GM12874 (cell line): ENCODE data around the gene IFIT2.

Experiments used
- TF ChIP-seq, protein P1 (sequence below): IDR thresholded peaks from 2 replicates; pipeline ENCODE4 v1.5.1; 2011; ENCODE audit warnings: low read depth, mild to moderate bottlenecking, control low read depth, low read length, moderate library complexity; ENCODE audit not compliant: insufficient read depth

Gene IFIT2

DNA sequence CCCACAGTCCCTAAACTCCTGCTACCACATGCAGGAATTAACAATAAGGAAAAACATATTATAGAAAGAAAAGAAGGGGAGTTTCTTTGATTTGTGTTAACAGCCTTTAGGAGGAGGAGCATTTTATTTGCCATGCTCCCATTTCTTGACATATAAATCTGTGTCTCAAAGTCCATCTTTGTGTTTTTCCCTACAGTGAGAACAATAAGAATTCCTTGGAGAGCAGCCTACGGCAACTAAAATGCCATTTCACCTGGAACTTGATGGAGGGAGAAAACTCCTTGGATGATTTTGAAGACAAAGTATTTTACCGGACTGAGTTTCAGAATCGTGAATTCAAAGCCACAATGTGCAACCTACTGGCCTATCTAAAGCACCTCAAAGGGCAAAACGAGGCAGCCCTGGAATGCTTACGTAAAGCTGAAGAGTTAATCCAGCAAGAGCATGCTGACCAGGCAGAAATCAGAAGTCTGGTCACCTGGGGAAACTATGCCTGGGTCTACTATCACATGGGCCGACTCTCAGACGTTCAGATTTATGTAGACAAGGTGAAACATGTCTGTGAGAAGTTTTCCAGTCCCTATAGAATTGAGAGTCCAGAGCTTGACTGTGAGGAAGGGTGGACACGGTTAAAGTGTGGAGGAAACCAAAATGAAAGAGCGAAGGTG is 4.1 kb downstream of the IFIT2 start:
- TF ChIP-seq, protein P1, sequence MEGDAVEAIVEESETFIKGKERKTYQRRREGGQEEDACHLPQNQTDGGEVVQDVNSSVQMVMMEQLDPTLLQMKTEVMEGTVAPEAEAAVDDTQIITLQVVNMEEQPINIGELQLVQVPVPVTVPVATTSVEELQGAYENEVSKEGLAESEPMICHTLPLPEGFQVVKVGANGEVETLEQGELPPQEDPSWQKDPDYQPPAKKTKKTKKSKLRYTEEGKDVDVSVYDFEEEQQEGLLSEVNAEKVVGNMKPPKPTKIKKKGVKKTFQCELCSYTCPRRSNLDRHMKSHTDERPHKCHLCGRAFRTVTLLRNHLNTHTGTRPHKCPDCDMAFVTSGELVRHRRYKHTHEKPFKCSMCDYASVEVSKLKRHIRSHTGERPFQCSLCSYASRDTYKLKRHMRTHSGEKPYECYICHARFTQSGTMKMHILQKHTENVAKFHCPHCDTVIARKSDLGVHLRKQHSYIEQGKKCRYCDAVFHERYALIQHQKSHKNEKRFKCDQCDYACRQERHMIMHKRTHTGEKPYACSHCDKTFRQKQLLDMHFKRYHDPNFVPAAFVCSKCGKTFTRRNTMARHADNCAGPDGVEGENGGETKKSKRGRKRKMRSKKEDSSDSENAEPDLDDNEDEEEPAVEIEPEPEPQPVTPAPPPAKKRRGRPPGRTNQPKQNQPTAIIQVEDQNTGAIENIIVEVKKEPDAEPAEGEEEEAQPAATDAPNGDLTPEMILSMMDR = no peak

DNA sequence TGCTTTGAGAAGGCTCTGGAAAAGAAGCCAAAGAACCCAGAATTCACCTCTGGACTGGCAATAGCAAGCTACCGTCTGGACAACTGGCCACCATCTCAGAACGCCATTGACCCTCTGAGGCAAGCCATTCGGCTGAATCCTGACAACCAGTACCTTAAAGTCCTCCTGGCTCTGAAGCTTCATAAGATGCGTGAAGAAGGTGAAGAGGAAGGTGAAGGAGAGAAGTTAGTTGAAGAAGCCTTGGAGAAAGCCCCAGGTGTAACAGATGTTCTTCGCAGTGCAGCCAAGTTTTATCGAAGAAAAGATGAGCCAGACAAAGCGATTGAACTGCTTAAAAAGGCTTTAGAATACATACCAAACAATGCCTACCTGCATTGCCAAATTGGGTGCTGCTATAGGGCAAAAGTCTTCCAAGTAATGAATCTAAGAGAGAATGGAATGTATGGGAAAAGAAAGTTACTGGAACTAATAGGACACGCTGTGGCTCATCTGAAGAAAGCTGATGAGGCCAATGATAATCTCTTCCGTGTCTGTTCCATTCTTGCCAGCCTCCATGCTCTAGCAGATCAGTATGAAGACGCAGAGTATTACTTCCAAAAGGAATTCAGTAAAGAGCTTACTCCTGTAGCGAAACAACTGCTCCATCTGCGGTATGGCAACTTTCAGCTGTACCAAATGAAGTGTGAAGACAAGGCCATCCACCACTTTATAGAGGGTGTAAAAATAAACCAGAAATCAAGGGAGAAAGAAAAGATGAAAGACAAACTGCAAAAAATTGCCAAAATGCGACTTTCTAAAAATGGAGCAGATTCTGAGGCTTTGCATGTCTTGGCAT is 4.8 kb downstream of the IFIT2 start:
- TF ChIP-seq, protein P1 = no peak

DNA sequence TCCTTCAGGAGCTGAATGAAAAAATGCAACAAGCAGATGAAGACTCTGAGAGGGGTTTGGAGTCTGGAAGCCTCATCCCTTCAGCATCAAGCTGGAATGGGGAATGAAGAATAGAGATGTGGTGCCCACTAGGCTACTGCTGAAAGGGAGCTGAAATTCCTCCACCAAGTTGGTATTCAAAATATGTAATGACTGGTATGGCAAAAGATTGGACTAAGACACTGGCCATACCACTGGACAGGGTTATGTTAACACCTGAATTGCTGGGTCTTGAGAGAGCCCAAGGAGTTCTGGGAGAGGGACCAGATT is 5.4 kb downstream of the IFIT2 start:
- TF ChIP-seq, protein P1 = no peak

DNA sequence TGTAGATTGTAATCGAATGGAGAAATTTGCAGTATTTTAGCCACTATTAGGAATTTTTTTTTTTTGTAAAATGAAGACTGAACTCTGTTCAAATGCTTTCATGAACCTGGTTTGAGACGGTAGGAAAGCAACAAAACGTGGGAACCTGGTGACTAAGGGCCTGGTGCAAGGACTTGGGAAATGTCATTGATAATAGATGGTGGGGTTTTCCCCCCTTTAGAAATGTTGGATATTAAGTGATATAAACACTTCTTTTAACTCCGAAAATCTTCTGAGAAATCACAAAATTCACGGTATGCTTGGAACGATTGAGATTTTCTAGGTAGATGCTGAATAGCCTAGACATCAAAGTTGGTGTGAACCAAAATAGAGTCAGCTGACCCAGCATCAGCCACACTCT is 6.4 kb downstream of the IFIT2 start:
- TF ChIP-seq, protein P1 = no peak

DNA sequence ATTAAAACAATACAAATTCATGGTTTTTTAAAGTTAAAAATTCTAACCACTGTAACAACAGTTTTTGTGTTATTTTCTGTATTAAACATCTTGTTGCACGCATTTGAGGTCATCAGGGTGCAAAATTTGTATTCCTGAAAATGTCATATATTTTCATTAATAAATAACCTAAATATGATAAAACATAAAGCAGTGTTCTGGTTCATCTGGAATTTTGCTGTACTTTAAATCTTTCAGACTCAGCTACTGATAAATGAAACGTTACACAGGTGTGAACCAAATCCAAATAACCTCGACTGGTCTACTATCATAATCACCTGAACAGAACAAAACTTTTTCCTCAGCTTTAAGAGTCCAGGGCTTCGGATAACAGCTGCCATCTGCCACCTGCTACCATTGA is 6.9 kb downstream of the IFIT2 start:
- TF ChIP-seq, protein P1 = no peak

DNA sequence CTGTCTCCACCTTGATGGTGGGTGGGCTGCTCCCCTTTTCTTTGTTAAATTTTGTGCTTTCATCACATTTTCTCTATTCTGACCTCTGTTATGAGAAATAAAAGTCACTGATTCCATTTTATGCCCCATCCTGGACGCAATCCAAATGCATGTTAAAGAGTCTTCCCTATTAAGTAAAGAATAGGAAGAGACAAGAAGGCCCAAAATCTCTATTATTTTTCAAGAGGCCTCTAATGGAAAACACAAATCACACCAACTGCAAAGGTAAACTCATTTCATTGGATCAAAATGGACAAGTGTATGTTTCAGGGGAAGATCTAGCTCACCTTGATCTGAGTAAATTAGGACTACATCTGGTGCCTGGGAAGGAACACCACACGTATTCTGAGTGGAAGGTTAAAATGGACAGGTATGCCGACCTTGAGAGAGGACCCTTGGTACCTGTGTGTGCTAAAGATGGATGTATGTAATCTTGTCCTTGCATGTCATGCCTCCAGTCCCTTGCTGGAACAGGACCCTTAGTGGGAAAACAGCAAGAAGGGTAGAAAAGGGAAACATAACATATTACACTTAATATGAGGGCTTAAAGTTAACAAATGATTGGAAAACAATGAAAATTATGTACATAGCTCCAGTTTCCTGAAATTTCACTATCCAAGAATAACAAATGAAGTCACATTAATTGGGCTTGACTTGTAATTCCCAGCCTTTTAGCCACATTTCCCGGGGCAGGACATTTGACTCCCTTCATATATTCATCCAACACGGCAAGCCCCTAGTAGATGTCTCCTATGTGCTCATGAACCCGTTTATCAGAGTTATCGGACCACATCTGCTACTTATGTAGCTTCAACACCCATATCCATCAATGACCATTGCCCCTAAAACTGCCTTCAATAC is 7.6 kb downstream of the IFIT2 start:
- TF ChIP-seq, protein P1 = no peak

DNA sequence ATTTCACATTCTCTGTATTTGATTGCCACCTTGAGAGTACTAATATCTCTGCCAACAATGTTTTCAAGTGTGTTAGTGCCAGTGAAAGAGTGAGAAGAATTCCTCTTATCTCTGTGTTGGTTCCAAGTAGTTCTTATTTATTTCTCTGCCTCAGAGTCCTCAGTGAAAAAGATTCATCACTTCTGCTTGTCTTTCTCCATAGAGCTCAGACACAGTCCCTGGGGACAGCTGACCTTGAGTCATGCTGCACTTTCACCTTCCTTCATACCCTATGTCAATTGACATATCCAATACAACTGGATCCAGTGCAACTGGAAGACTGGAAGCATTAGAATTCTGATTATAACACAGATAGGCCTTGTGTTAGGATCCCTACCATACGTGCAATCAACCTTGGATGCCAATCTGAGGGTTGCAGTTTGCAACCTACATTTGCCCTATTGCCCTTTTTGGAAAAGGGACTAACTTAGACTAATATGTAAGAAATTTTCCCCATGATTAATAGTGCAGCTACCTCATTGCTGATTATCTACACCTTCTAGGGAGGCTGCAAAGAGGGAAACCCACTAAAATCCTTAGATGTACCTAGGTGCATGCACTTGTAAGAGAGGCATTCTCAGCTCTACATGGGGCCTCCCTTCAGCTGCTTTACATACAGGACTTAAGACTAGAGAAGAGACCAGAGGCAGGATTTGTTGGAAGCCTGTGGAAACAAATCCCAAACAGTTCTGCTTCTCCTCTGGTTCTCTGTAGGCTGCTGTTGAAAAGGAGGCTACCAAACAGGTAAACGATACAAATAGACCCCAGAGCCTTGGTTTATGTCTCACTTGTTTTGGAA is 8.4 kb downstream of the IFIT2 start:
- TF ChIP-seq, protein P1 = no peak
